SU-DHL-6 (cell line): ENCODE data around the gene MED23.

Experiments used
- H2AFZ ChIP-seq: fragments of 200-600 bp; sonication (generic); 2 replicates; pipeline ENCODE4 v1.6.1; 2014; ENCODE audit warnings: low read depth, mild to moderate bottlenecking, moderate library complexity, mixed read lengths, antibody characterized with exemption, low read length; ENCODE audit not compliant: severe bottlenecking
- H3F3A ChIP-seq: fragments of 200-600 bp; shearing (Covaris generic); 2 replicates; pipeline ENCODE4 v1.6.0; 2016; ENCODE audit warnings: antibody characterized with exemption, mild to moderate bottlenecking; ENCODE audit not compliant: insufficient read depth
- H3K27ac ChIP-seq: fragments of 200-600 bp; sonication (generic); 2 replicates; pipeline ENCODE4 v1.5.1; 2016; ENCODE audit warnings: low read depth, mild to moderate bottlenecking, low read length, moderate library complexity, mixed read lengths
- H3K27me3 ChIP-seq: fragments of 200-600 bp; sonication (generic), shearing (Covaris generic); 2 replicates; pipeline ENCODE4 v1.6.0; 2014; ENCODE audit warnings: mild to moderate bottlenecking, low read length
- H3K36me3 ChIP-seq: fragments of 200-600 bp; sonication (generic); 2 replicates; pipeline ENCODE4 v1.6.1; 2014; ENCODE audit warnings: mild to moderate bottlenecking, low read length, mixed read lengths
- H3K4me2 ChIP-seq: fragments of 300-600, 200-600 bp; shearing (Covaris generic), sonication (generic); 2 replicates; pipeline ENCODE4 v1.6.0; 2014; ENCODE audit warnings: low read length, low read depth, mild to moderate bottlenecking; ENCODE audit not compliant: poor library complexity, severe bottlenecking
- H3K4me3 ChIP-seq: fragments of 200-600 bp; sonication (generic); 2 replicates; pipeline ENCODE4 v1.5.1; 2014; ENCODE audit warnings: antibody characterized with exemption, low read length, mild to moderate bottlenecking, mixed read lengths; ENCODE audit not compliant: insufficient read depth, poor library complexity, severe bottlenecking
- H3K79me2 ChIP-seq: fragments of 200-600 bp; sonication (generic); 2 replicates; pipeline ENCODE4 v1.6.1; 2014; ENCODE audit warnings: mild to moderate bottlenecking, low read length, moderate library complexity; ENCODE audit not compliant: insufficient read depth
- H3K9ac ChIP-seq: fragments of 200-600 bp; sonication (generic); 2 replicates; pipeline ENCODE4 v1.7.0; 2014; ENCODE audit warnings: mild to moderate bottlenecking, low read length
- H3K9me2 ChIP-seq: fragments of 200-600 bp; sonication (generic); replicated peaks from 2 replicates; pipeline ENCODE4 v1.6.1; 2014; ENCODE audit warnings: low read length; ENCODE audit not compliant: insufficient read depth
- H3K9me3 ChIP-seq: fragments of 200-600 bp; sonication (generic); 2 replicates; pipeline ENCODE4 v1.6.1; 2014; ENCODE audit warnings: low read length, mixed read lengths; ENCODE audit not compliant: insufficient read depth
- H4K20me1 ChIP-seq: fragments of 200-600 bp; sonication (generic); 2 replicates; pipeline ENCODE4 v1.6.1; 2014; ENCODE audit warnings: low read depth, mild to moderate bottlenecking, antibody characterized with exemption, low read length, moderate library complexity, mixed read lengths
- EZH2phosphoT487 ChIP-seq: fragments of 200-600 bp; sonication (generic), shearing (Covaris generic); conservative IDR thresholded peaks from 2 replicates; pipeline ENCODE4 v1.6.1; 2018; ENCODE audit warnings: mild to moderate bottlenecking, antibody characterized with exemption, low read length, moderate library complexity, mixed read lengths
- TF ChIP-seq, protein P1 (sequence below): fragments of 200-600 bp; sonication (generic); IDR thresholded peaks from one replicate; pipeline ENCODE4 v1.5.1; 2017; ENCODE audit warnings: antibody characterized with exemption, mild to moderate bottlenecking, low read length, moderate library complexity; ENCODE audit not compliant: insufficient read depth, poor library complexity, severe bottlenecking

The MED23 gene

GRCh38 chr6:131627724-131628682 is at the start of gene MED23:
Gene MED23, minus strand, starts transcription at chr6:131628242. Its CDS starts 193 bp downstream, at chr6:131628049.
- Histone ChIP-seq H3K27me3 (no peaks in the 10 kb centered on the region), H3F3A (no peaks in the 10 kb centered on the region), H3K27ac (peak within 1 kb of the TSS; percentile 36; the same call in 1 of the 2 replicates), H3K9me3 (no peaks in the 10 kb centered on the region), H3K9ac (peak within 1 kb of the TSS; percentile 88), H3K4me3 (peak within 1 kb of the TSS; percentile 100), H3K79me2 (peaks cover 26% of the 10 kb centered on the region), H2AFZ (peak within 1 kb of the TSS; percentile 94), H3K36me3 (peaks cover 30% of the 10 kb centered on the region; the same call in 1 of the 2 replicates), H4K20me1 (no peaks in the 10 kb centered on the region), H3K4me2 (peak within 1 kb of the TSS; percentile 97), H3K9me2 (no peaks in the 10 kb centered on the region)
- no peak for TF ChIP-seq EZH2phosphoT487
- TF ChIP-seq, protein P1, sequence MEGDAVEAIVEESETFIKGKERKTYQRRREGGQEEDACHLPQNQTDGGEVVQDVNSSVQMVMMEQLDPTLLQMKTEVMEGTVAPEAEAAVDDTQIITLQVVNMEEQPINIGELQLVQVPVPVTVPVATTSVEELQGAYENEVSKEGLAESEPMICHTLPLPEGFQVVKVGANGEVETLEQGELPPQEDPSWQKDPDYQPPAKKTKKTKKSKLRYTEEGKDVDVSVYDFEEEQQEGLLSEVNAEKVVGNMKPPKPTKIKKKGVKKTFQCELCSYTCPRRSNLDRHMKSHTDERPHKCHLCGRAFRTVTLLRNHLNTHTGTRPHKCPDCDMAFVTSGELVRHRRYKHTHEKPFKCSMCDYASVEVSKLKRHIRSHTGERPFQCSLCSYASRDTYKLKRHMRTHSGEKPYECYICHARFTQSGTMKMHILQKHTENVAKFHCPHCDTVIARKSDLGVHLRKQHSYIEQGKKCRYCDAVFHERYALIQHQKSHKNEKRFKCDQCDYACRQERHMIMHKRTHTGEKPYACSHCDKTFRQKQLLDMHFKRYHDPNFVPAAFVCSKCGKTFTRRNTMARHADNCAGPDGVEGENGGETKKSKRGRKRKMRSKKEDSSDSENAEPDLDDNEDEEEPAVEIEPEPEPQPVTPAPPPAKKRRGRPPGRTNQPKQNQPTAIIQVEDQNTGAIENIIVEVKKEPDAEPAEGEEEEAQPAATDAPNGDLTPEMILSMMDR: peak; percentile 97

- Histone ChIP-seq H3K27me3 (no peaks in the 10 kb centered on the region), H3K9me3 (no peaks in the 10 kb centered on the region), H3K9ac (no peak overlapping the region), H2AFZ (no peak overlapping the region), H4K20me1 (no peaks in the 10 kb centered on the region), H3K36me3 (peaks cover 20% of the 10 kb centered on the region), H3K4me3 (no peak overlapping the region), H3K79me2 (no peaks in the 10 kb centered on the region), H3K4me2 (no peak overlapping the region), H3K27ac (no peak overlapping the region), H3F3A (no peaks in the 10 kb centered on the region; the same call in 1 of the 2 replicates), H3K9me2 (no peaks in the 10 kb centered on the region)
- TF ChIP-seq, protein P1: no peak
- TF ChIP-seq EZH2phosphoT487: no peak
Measured at GRCh38 chr6:131673184-131673583, 45.1 kb upstream of the MED23 start.

- Histone ChIP-seq H3K9me3 (no peaks in the 10 kb centered on the region), H4K20me1 (no peaks in the 10 kb centered on the region), H3K4me3 (no peak overlapping the region), H3K79me2 (no peaks in the 10 kb centered on the region; the same call in 1 of the 2 replicates), H2AFZ (no peak overlapping the region), H3K27ac (no peak overlapping the region), H3F3A (no peaks in the 10 kb centered on the region; the same call in 1 of the 2 replicates), H3K27me3 (no peaks in the 10 kb centered on the region), H3K4me2 (no peak overlapping the region), H3K9me2 (no peaks in the 10 kb centered on the region), H3K36me3 (peaks cover 22% of the 10 kb centered on the region), H3K9ac (no peak overlapping the region)
- TF ChIP-seq EZH2phosphoT487: no peak
- TF ChIP-seq, protein P1: no peak
Measured at GRCh38 chr6:131669891-131670290, 41.8 kb upstream of the MED23 start.
